Fibroblast of villous mesenchyme (primary cell): ENCODE data around the gene HES5. TPM values are rescaled to one million over a fixed set of nuclear protein-coding genes. Genes with fewer than 3 reads are reported as not detected.
"Not testable (repeated sequence)": the region's sequence is repeated elsewhere in the genome, so short reads cannot be mapped to it uniquely, and the experiment has no call there.

Source experiments
- DNase-seq: peaks from one replicate; pipeline ENCODE4 v3.0.0-alpha.2; 2010; ENCODE audit warnings: low read depth
- H3K4me3 ChIP-seq: 2 replicates; pipeline ENCODE4 v1.5.1; 2011; ENCODE audit warnings: low read depth, mild to moderate bottlenecking, low read length
- total RNA-seq: library from RNA; depleted of rRNA; stranded (reverse); fragments of >200 nt; gene quantifications from 2 replicates; pipeline ENCODE4 v1.2.3, GENCODE V29; 2012
- TF ChIP-seq, protein P1 (sequence below): IDR thresholded peaks from 2 replicates; pipeline ENCODE4 v1.5.1; 2012; ENCODE audit warnings: low read depth, mild to moderate bottlenecking, low read length; ENCODE audit not compliant: insufficient read depth

HES5 gene, protein sequence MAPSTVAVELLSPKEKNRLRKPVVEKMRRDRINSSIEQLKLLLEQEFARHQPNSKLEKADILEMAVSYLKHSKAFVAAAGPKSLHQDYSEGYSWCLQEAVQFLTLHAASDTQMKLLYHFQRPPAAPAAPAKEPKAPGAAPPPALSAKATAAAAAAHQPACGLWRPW
- total RNA-seq = under 0.01 TPM in 1 of 2 replicates, not detected in the other

DNA sequence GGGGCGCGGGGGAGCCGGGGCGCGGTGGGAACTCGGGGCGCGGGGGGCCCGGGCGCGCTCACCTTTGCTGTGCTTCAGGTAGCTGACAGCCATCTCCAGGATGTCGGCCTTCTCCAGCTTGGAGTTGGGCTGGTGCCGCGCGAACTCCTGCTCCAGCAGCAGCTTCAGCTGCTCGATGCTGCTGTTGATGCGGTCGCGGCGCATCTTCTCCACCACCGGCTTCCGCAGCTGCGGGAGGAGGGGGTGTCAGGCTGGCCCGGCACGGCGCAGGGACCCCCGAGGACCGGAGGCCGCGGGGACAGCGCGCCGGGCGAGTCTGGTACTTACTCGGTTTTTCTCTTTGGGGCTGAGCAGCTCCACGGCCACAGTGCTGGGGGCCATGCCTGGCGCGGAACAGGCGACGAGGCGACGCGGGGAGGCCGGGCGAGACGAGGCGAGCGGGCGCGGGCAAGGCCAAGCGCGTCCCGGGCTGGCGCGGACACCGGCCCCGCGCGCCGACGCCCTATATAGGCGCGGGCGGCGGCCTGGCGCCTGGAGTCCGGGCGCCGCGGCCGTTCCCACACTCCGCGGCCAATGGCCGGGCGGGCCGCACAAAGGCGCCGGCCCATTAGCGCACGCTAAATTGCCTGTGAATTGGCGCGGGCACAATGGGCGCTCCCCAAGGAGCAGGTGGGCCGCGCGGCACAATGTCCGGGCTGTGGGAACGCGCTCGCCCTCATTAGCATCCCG is at the start of gene HES5:
Gene HES5, minus strand, starts transcription at position 480 of the 729 bp plus-strand sequence. Its CDS starts 99 bp downstream, at position 381.
- TF ChIP-seq, protein P1, sequence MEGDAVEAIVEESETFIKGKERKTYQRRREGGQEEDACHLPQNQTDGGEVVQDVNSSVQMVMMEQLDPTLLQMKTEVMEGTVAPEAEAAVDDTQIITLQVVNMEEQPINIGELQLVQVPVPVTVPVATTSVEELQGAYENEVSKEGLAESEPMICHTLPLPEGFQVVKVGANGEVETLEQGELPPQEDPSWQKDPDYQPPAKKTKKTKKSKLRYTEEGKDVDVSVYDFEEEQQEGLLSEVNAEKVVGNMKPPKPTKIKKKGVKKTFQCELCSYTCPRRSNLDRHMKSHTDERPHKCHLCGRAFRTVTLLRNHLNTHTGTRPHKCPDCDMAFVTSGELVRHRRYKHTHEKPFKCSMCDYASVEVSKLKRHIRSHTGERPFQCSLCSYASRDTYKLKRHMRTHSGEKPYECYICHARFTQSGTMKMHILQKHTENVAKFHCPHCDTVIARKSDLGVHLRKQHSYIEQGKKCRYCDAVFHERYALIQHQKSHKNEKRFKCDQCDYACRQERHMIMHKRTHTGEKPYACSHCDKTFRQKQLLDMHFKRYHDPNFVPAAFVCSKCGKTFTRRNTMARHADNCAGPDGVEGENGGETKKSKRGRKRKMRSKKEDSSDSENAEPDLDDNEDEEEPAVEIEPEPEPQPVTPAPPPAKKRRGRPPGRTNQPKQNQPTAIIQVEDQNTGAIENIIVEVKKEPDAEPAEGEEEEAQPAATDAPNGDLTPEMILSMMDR = no peak
- H3K4me3 ChIP-seq = no peak within 1 kb of the TSS
- DNase-seq = no peak

DNA sequence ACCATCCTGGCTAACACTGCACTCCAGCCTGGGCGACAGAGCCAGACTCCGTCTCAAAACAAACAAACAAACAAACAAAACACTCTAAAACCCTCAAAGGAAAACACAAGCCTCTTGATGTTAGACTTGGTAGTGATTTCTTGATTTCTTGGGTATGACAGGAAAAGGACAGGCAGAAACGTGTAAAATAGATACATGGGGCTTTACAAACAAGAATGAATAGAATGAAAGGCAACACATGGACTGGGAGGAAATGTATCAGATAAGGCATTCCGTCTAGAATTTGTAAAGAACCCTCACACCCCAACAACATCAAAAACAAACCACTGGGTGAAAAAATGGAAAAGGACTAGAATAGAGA is 48.7 kb upstream of the HES5 start:
- H3K4me3 ChIP-seq = no peak overlapping the region
- TF ChIP-seq, protein P1 = no peak
- no peak for DNase-seq

DNA sequence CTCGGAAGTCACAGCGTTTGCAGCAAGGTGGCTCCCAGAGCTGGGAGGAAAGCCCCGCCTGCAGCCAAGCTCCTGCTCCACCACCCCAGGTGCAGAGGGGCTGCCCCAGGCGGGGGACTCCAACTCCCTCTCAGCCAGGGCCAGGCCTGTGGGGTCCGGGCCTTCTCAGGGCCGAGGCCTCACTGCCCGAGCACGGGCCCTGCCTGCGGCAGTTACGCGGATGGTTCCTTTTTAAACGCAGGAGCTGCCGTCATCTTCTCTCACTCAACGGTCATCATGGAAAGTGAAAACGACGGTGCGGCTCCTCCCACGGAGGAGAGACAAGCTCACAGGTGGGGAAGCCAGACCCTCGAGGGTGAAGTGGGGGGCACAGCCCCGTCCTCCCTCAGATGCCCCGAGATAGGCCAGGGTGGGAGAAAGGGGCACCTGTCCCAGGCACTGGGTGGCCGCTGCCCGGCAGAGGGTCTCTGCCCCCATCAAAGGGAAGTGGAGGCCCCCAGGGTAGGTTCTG is 47.6 kb upstream of the HES5 start:
- H3K4me3 ChIP-seq, DNase-seq: not testable (repeated sequence)

DNA sequence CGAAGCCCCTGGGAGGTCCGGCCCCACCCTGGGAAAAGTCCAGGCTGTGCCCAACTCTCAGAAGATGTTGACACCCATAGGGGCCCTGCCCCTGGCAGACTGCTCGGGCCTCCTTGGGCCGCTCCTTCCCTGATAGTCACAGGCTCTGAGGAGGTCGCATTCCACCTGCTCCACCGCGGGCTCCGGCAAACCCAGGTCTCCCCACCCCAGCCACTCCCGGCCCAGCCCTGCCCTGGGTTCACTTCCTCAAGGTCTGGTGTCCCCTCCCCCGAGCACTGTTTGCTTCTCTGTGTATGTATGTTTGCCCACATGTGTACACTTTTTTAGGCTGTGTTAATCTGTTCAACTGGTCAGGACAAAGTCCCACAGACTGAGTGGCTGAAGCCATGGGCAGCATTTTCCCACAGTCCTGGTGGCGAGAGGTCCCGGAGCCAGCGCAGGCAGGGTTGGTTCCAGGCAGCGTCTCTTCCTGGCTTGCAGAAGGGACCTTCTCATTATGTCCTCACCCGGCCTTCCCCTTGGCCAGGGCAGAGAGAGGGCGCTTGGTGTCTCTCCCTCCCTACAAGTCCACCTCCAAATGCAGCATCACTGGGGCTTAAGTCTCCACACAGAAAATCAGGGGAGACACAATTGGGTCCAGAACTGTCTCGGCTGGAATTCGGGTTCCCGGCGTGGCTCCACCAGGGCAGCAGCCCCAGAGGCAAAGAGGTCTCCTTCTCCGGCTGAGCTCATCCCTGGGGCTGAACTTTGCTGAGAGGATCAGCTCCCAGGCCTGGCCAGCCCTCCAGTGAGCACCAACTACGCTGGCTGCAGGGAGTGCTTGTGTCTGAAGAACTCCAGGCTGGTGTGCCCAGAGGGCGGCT is 46.0 kb upstream of the HES5 start:
- TF ChIP-seq, protein P1 = no peak
- DNase-seq = no peak
- H3K4me3 ChIP-seq = no peak overlapping the region

- H3K4me3 ChIP-seq = no peak overlapping the region
- no peak for DNase-seq
- TF ChIP-seq, protein P1 = no peak
Observed at GRCh38 chr1:2574350-2574749, 44.3 kb upstream of the HES5 start.

DNA sequence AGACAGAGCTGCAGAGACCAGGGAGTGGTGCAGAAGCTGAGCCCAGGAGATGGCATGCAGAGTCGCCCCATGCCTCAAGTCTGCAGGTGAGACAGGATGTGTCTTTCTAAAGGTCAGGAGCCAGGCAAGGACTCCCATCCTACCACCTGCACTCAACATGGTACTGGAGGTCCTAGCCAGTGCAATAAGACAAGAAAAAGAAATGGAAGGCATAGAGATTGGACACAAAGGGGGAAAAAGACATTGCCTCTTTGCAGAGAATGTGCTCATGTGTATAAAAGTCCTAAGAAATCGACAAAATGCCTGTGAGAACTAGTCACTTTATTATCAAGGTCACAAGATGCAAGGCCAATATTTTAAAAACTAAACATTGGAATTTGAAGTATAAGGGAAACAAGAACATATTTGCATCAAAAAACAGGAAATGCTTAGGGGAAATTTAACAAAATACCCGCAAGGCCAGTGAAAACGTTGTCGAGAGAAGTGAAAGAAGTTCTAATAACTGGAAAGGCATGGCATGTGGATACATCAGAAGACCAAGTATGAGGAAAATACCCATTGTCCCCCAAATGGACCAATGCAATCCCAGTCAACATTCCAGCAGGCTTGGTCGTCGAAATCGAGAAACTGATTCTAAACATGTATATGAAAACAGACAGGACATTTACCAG is 43.3 kb upstream of the HES5 start:
- DNase-seq = no peak
- TF ChIP-seq, protein P1 = no peak
- no peak overlapping the region for H3K4me3 ChIP-seq
